ENCODE data around the gene DDX1.
"Not testable (repeated sequence)": the region's sequence is repeated elsewhere in the genome, so short reads cannot be mapped to it uniquely, and the experiment has no call there.

DDX1 gene

GRCh38 chr2:15599994-15600393, 8.3 kb downstream of the DDX1 start:
- peaks cover 8% of the 10 kb centered on the region for H3K4me1 Mint-ChIP-seq (ENCODE audit: low read depth)
- no peaks in the 10 kb centered on the region for H3K9me3 Mint-ChIP-seq (ENCODE audit: low read depth)
- no peak overlapping the region for H3K27ac Mint-ChIP-seq
- H3K27me3 Mint-ChIP-seq = no peaks in the 10 kb centered on the region
- H3K36me3 Mint-ChIP-seq = peaks cover 13% of the 10 kb centered on the region
- no peak overlapping the region for H3K4me3 Mint-ChIP-seq

GRCh38 chr2:15601681-15602080, 10.0 kb downstream of the DDX1 start:
- Mint-ChIP-seq H3K27me3 (no peaks in the 10 kb centered on the region), H3K36me3 (peaks cover 15% of the 10 kb centered on the region), H3K9me3 (ENCODE audit: low read depth) (no peaks in the 10 kb centered on the region), H3K4me3 (no peak overlapping the region), H3K4me1 (ENCODE audit: low read depth) (peaks cover 2% of the 10 kb centered on the region), H3K27ac (no peak overlapping the region)

GRCh38 chr2:15602393-15602792, 10.7 kb downstream of the DDX1 start:
- Mint-ChIP-seq H3K4me3 (no peak overlapping the region), H3K9me3 (ENCODE audit: low read depth) (no peaks in the 10 kb centered on the region), H3K27me3 (no peaks in the 10 kb centered on the region), H3K4me1 (ENCODE audit: low read depth) (peaks cover 2% of the 10 kb centered on the region), H3K36me3 (peaks cover 18% of the 10 kb centered on the region), H3K27ac (no peak overlapping the region)

GRCh38 chr2:15603044-15603765, 11.5 kb downstream of the DDX1 start:
- H3K27me3 Mint-ChIP-seq = no peaks in the 10 kb centered on the region
- H3K4me1 Mint-ChIP-seq (ENCODE audit: low read depth) = peaks cover 2% of the 10 kb centered on the region
- no peak overlapping the region for H3K27ac Mint-ChIP-seq
- H3K9me3 Mint-ChIP-seq (ENCODE audit: low read depth) = no peaks in the 10 kb centered on the region
- no peak overlapping the region for H3K4me3 Mint-ChIP-seq
- peaks cover 19% of the 10 kb centered on the region for H3K36me3 Mint-ChIP-seq

DNA sequence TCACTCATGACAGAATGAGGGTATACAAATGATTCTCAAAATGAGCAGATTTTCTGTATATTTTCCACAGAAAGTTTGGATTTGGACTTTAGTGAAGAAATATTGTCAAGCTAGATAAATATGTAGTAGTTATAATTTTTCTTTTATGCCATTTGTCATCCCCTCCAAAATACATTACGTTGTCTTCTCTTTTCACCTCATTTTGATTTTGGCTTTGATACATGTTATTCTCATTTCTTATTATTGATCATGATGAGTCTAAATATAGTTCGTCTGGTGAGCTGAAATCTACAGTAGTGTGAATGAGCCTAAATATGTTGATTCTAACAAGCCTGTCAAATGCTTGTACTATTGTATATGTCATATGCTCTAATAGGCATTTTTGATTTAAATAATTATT, 12.3 kb downstream of the DDX1 start:
- Mint-ChIP-seq H3K4me1 (ENCODE audit: low read depth) (peaks cover 2% of the 10 kb centered on the region), H3K27ac (no peak overlapping the region), H3K27me3 (no peaks in the 10 kb centered on the region), H3K9me3 (ENCODE audit: low read depth) (no peaks in the 10 kb centered on the region), H3K36me3 (peaks cover 17% of the 10 kb centered on the region), H3K4me3 (no peak overlapping the region)

- Mint-ChIP-seq H3K36me3 (peaks cover 25% of the 10 kb centered on the region), H3K27ac (no peak overlapping the region), H3K4me3 (no peak overlapping the region), H3K4me1 (ENCODE audit: low read depth) (peaks cover 2% of the 10 kb centered on the region), H3K27me3 (no peaks in the 10 kb centered on the region), H3K9me3 (ENCODE audit: low read depth) (no peaks in the 10 kb centered on the region)
Observed at GRCh38 chr2:15605721-15606120, 14.1 kb downstream of the DDX1 start.

DNA sequence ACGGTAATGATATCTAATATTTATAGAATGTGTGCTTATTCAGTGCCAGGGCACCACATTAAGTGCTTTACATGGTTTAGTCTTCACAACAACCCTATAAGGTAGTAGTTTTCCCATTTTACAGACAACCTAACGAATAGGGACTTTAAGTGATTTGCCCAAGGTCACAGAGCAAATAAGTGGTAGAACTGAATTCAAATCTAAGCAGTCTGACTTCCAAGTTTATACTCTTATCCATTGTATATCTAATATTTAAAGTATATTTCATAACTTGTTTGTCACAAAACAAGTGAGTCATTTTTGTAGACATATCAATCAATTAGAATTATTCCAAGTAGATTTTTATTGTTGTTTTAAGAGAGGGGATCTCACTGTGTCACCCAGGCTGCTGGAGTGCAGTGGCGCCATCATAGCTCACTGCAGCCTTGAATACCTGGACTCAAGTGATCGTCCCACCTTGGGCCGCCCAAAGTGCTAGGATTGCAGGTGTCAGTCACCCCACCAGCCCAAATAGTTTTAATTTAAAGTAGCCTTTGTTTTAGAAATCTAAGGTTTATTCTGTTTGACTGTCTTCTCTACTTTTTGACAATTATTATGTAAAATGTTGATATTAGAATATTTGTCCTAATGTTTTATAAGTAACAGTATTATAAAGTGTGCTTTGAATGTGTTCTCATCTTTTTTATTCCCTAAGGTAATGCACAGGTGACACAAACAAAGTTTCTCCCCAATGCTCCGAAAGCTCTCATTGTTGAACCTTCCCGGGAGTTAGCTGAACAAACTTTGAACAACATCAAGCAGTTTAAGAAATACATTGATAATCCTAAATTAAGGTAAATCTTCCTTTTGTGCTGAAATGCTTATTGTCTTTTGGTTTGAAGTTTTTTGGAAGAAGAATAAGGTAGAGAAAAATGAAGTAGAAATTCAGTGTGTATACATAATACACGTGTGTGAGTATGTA, 15.1 kb downstream of the DDX1 start:
- Mint-ChIP-seq H3K27me3 (no peaks in the 10 kb centered on the region), H3K9me3 (ENCODE audit: low read depth) (no peaks in the 10 kb centered on the region), H3K4me3 (no peak overlapping the region), H3K36me3 (peaks cover 22% of the 10 kb centered on the region), H3K4me1 (ENCODE audit: low read depth) (peaks cover 2% of the 10 kb centered on the region), H3K27ac (no peak overlapping the region)

GRCh38 chr2:15607709-15608391, 16.2 kb downstream of the DDX1 start:
- no peak overlapping the region for H3K4me3 Mint-ChIP-seq
- peaks cover 19% of the 10 kb centered on the region for H3K36me3 Mint-ChIP-seq
- no peaks in the 10 kb centered on the region for H3K9me3 Mint-ChIP-seq (ENCODE audit: low read depth)
- H3K27ac Mint-ChIP-seq = no peak overlapping the region
- no peaks in the 10 kb centered on the region for H3K27me3 Mint-ChIP-seq
- no peaks in the 10 kb centered on the region for H3K4me1 Mint-ChIP-seq (ENCODE audit: low read depth)

- Mint-ChIP-seq H3K4me3 (no peak overlapping the region), H3K27ac (no peak overlapping the region), H3K36me3 (peaks cover 20% of the 10 kb centered on the region), H3K4me1 (ENCODE audit: low read depth) (peaks cover 1% of the 10 kb centered on the region), H3K27me3 (no peaks in the 10 kb centered on the region), H3K9me3 (ENCODE audit: low read depth) (no peaks in the 10 kb centered on the region)
Observed at GRCh38 chr2:15608392-15608761, 16.7 kb downstream of the DDX1 start.

DNA sequence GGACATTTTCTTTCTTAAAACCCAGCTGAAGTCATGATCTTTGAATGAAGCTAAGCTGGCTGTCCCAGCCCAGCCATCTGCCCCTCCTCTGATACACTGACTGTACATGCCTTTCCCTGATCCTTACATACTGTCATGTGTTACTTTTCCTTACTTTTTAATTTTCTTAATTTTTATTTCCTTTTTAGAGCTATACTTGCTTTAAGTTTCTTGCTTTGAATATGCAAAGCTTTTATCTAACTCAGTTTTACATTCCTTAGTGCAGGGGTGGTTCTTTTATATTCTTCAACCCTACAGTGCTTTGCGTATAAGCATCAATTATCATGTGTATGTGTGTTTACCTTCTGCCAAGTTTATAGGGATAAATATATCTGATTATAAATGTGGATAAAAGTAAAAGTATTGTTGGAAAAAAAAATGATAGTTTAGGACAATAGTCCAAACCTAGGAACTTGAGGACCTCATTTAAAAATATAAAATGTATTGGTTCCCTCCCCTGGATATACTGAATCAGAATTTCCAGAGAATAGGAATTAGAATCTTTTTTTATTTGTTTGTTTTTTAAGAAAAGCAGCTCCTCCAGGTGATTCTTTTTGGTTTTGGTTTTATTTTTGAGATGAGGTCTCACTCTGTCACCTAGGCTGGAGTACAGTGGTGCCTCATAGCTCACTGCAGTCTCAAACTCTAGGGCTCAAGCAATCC, 17.8 kb downstream of the DDX1 start:
- H3K36me3 Mint-ChIP-seq = peaks cover 23% of the 10 kb centered on the region
- no peak overlapping the region for H3K4me3 Mint-ChIP-seq
- H3K4me1 Mint-ChIP-seq (ENCODE audit: low read depth) = peaks cover 3% of the 10 kb centered on the region
- H3K27me3 Mint-ChIP-seq = no peaks in the 10 kb centered on the region
- H3K27ac Mint-ChIP-seq = no peak overlapping the region
- H3K9me3 Mint-ChIP-seq (ENCODE audit: low read depth) = no peaks in the 10 kb centered on the region

- H3K27me3 Mint-ChIP-seq = no peaks in the 10 kb centered on the region
- H3K36me3 Mint-ChIP-seq = peaks cover 18% of the 10 kb centered on the region
- H3K9me3 Mint-ChIP-seq (ENCODE audit: low read depth) = no peaks in the 10 kb centered on the region
- no peak overlapping the region for H3K27ac Mint-ChIP-seq
- no peak overlapping the region for H3K4me3 Mint-ChIP-seq
- H3K4me1 Mint-ChIP-seq (ENCODE audit: low read depth) = peaks cover 3% of the 10 kb centered on the region
Observed at GRCh38 chr2:15610430-15610952, 18.8 kb downstream of the DDX1 start.

GRCh38 chr2:15612101-15612500, 20.4 kb downstream of the DDX1 start:
- H3K4me1 Mint-ChIP-seq (ENCODE audit: low read depth); H3K4me3 Mint-ChIP-seq; H3K9me3 Mint-ChIP-seq (ENCODE audit: low read depth); H3K27ac Mint-ChIP-seq; H3K27me3 Mint-ChIP-seq: not testable (repeated sequence)
- peaks cover 16% of the 10 kb centered on the region for H3K36me3 Mint-ChIP-seq

DNA sequence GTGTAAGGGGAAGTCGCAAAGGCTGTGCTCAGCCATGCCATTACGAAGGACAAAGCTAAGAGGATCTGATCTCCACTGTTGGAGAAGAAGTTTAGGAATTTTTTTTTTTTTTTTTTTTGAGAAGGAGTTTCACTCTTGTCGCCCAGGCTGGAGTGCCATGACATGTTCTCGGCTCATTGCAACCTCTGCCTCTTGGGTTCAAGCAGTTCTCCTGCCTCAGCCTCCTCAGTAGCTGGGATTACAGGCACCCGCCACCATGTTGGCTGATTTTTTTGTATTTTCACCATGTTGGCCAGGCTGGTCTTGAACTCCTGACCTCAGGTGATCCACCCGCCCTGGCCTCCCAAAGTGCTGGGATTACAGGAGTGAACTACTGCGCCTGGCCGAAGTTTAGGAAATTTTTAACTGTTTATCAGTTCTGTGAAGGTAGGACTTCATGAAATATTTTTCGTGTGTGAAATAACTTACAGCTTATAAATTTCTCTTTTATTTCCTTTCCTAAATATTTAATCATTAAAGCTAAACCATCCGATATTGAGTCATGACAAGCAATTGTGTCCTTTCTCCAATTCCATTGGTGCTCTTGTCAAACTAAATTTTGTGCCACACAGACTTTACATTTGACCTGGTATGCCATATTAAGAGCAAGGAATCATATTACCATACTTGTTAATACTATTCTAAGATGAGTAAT, 22.2 kb downstream of the DDX1 start:
- peaks cover 3% of the 10 kb centered on the region for H3K4me1 Mint-ChIP-seq (ENCODE audit: low read depth)
- no peak overlapping the region for H3K4me3 Mint-ChIP-seq
- H3K36me3 Mint-ChIP-seq = peaks cover 12% of the 10 kb centered on the region
- no peaks in the 10 kb centered on the region for H3K9me3 Mint-ChIP-seq (ENCODE audit: low read depth)
- H3K27ac Mint-ChIP-seq = no peak overlapping the region
- H3K27me3 Mint-ChIP-seq = no peaks in the 10 kb centered on the region

Data from activated naive CD8-positive, alpha-beta T cell (primary cell).